OCI-LY1 (cell line): ENCODE measurements around the gene SLC38A3.

Experiments used
- H2AFZ ChIP-seq: fragments of 200-600 bp; sonication (generic), shearing (Covaris generic); 2 replicates; pipeline ENCODE4 v1.6.0; 2014; ENCODE audit warnings: antibody characterized with exemption, mild to moderate bottlenecking, low read length
- H3F3A ChIP-seq: fragments of 200-600 bp; sonication (generic), shearing (Covaris generic); 2 replicates; pipeline ENCODE4 v1.6.0; 2014; ENCODE audit warnings: mild to moderate bottlenecking, antibody characterized with exemption, low read length, moderate library complexity; ENCODE audit not compliant: insufficient read depth
- H3K27ac ChIP-seq: fragments of 200-600 bp; sonication (generic); 2 replicates; pipeline ENCODE4 v1.5.1; 2014; ENCODE audit warnings: low read length, mixed run types, mild to moderate bottlenecking, low read depth; ENCODE audit not compliant: poor library complexity, severe bottlenecking
- H3K27me3 ChIP-seq: fragments of 200-600 bp; sonication (generic); 2 replicates; pipeline ENCODE4 v1.6.0; 2014; ENCODE audit warnings: antibody characterized with exemption, mild to moderate bottlenecking, low read length, moderate library complexity; ENCODE audit not compliant: insufficient read depth
- H3K36me3 ChIP-seq: fragments of 200-600 bp; sonication (generic); 2 replicates; pipeline ENCODE4 v1.6.1; 2014; ENCODE audit warnings: mild to moderate bottlenecking, antibody characterized with exemption, low read length, moderate library complexity, mixed read lengths; ENCODE audit not compliant: insufficient read depth
- H3K4me1 ChIP-seq: fragments of 200-600 bp; sonication (generic); 2 replicates; pipeline ENCODE4 v1.5.1; 2014; ENCODE audit warnings: mild to moderate bottlenecking, low read length, moderate library complexity; ENCODE audit not compliant: insufficient read depth, severe bottlenecking
- H3K4me2 ChIP-seq: fragments of 200-600 bp; sonication (generic), shearing (Covaris generic); 2 replicates; pipeline ENCODE4 v1.6.1; 2014; ENCODE audit warnings: low read length
- H3K4me3 ChIP-seq: fragments of 200-600 bp; sonication (generic); 2 replicates; pipeline ENCODE4 v1.5.1; 2014; ENCODE audit warnings: low read length, low read depth, mild to moderate bottlenecking, mixed read lengths; ENCODE audit not compliant: poor library complexity, severe bottlenecking
- H3K79me2 ChIP-seq: fragments of 200-600 bp; shearing (Covaris generic); 2 replicates; pipeline ENCODE4 v1.6.1; 2016; ENCODE audit warnings: mixed run types, low read length, mixed read lengths; ENCODE audit not compliant: insufficient read depth
- H3K9ac ChIP-seq: fragments of 200-600 bp; sonication (generic), shearing (Covaris generic); 2 replicates; pipeline ENCODE4 v1.6.1; 2014; ENCODE audit warnings: mild to moderate bottlenecking, low read length, mixed read lengths
- H3K9me2 ChIP-seq: fragments of 200-600 bp; sonication (generic), shearing (Covaris generic); 2 replicates; pipeline ENCODE4 v1.6.1; 2014; ENCODE audit warnings: low read depth, mild to moderate bottlenecking, low read length, mixed read lengths
- H3K9me3 ChIP-seq: fragments of 200-600 bp; shearing (Covaris generic); 2 replicates; pipeline ENCODE4 v1.6.1; 2014; ENCODE audit warnings: low read length, mixed read lengths
- H4K20me1 ChIP-seq: fragments of 200-600 bp; sonication (generic), shearing (Covaris generic); 2 replicates; pipeline ENCODE4 v1.6.0; 2016; ENCODE audit warnings: mild to moderate bottlenecking, low read length; ENCODE audit not compliant: insufficient read depth
- EZH2 ChIP-seq: fragments of 200-600 bp; sonication (generic), shearing (Covaris generic); IDR thresholded peaks from 2 replicates; pipeline ENCODE4 v1.8.0; 2017; ENCODE audit warnings: borderline replicate concordance, mixed run types, mild to moderate bottlenecking, antibody characterized with exemption, low read length, moderate library complexity, mixed read lengths
- TF ChIP-seq, protein P1 (sequence below): fragments of 200-600 bp; sonication (generic), shearing (Covaris generic); IDR thresholded peaks from 2 replicates; pipeline ENCODE4 v1.5.1; 2017; ENCODE audit warnings: mild to moderate bottlenecking, antibody characterized with exemption, low read length, moderate library complexity, mixed read lengths

SLC38A3 gene

DNA sequence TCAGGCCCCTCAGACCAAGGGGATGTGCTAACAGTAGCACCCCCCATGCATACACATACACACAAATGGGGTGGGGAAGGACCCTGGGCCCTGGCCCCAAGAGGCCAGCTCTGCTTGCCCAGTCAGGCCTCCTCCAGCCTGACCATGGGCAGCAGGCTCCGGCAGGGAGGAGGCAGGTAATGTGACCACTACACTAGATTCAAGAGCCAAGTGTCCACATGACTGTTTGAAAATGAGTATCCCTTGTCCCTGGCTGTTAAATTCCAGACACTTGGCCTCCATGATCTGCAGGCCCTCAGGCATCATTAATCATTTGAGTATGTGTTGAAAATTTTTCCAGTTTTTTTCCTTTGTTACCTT, 17.1 kb downstream of the SLC38A3 start:
- H2AFZ ChIP-seq = no peak overlapping the region

DNA sequence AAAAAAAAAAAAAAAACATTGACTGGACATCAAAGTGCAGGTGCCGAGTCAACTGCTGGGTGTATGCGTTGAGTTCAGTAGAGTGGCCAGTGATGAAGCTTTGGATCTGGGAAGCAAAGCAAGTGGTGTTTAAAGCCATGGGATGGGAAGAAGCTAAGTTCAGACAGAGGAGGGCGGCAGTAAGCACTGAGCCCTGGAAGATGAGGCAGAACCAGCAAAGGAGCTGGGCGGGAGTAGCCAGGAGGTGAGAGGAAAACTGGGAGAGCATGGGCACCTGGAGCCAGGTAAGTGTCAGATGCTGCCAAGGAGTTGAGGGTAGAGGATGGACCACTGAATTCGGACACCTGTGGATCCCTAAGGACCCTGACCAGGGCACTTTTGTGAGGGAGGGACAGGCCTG, 19.6 kb downstream of the SLC38A3 start:
- Histone ChIP-seq H3F3A (no peaks in the 10 kb centered on the region), H3K36me3 (no peaks in the 10 kb centered on the region), H3K4me2 (no peak overlapping the region), H3K9me3 (no peaks in the 10 kb centered on the region), H3K27ac (no peak overlapping the region), H2AFZ (no peak overlapping the region), H3K4me1 (peaks cover 22% of the 10 kb centered on the region), H4K20me1 (no peaks in the 10 kb centered on the region), H3K9me2 (no peaks in the 10 kb centered on the region), H3K4me3 (no peak overlapping the region), H3K9ac (no peak overlapping the region), H3K27me3 (no peaks in the 10 kb centered on the region; the same call in 1 of the 2 replicates), H3K79me2 (no peaks in the 10 kb centered on the region)
- TF ChIP-seq, protein P1, sequence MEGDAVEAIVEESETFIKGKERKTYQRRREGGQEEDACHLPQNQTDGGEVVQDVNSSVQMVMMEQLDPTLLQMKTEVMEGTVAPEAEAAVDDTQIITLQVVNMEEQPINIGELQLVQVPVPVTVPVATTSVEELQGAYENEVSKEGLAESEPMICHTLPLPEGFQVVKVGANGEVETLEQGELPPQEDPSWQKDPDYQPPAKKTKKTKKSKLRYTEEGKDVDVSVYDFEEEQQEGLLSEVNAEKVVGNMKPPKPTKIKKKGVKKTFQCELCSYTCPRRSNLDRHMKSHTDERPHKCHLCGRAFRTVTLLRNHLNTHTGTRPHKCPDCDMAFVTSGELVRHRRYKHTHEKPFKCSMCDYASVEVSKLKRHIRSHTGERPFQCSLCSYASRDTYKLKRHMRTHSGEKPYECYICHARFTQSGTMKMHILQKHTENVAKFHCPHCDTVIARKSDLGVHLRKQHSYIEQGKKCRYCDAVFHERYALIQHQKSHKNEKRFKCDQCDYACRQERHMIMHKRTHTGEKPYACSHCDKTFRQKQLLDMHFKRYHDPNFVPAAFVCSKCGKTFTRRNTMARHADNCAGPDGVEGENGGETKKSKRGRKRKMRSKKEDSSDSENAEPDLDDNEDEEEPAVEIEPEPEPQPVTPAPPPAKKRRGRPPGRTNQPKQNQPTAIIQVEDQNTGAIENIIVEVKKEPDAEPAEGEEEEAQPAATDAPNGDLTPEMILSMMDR = no peak
- no peak for TF ChIP-seq EZH2

More for the DNA sequence above, 17.1 kb downstream of the SLC38A3 start:
- Histone ChIP-seq H3F3A (no peaks in the 10 kb centered on the region), H3K79me2 (no peaks in the 10 kb centered on the region), H3K27ac (no peak overlapping the region), H3K9me3 (no peaks in the 10 kb centered on the region), H3K36me3 (no peaks in the 10 kb centered on the region), H3K4me1 (peaks cover 10% of the 10 kb centered on the region), H3K4me2 (no peak overlapping the region), H4K20me1 (no peaks in the 10 kb centered on the region), H3K9ac (no peak overlapping the region), H3K9me2 (no peaks in the 10 kb centered on the region), H3K4me3 (no peak overlapping the region), H3K27me3 (peaks cover 8% of the 10 kb centered on the region; the same call in 1 of the 2 replicates)
- TF ChIP-seq EZH2 = no peak
- TF ChIP-seq, protein P1 = no peak

DNA sequence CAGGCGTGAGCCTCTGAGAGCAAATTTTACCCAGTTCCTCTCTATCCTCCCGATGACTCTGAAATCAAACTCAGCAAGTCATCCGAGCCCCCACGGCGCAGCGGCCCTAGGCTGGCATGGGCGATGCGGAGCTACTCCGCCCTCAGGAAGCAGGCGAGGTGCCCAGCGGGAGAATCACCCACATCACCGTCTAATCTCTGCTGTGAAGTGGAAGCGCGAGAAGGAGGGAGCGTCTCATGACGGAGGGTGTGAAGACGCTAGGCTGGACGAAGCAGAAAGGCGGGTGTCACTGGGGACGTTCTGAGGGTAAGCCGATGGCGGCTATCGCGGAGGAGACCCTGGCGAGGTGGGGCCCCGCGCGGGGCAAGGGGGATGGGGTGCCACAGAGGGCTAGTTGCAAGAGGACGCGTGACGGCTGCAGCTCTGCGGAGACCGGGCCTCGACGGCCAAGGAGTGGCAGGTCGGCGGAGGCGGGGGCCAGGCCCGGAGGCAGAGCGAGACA, 21.9 kb downstream of the SLC38A3 start:
- H3K9me2 ChIP-seq = no peaks in the 10 kb centered on the region
- peak overlapping the region; percentile 78 for H3K27ac ChIP-seq
- H3F3A ChIP-seq = no peaks in the 10 kb centered on the region
- no peaks in the 10 kb centered on the region for H3K9me3 ChIP-seq
- H3K9ac ChIP-seq = peak overlapping the region; percentile 67
- H3K4me1 ChIP-seq = peaks cover 32% of the 10 kb centered on the region
- H2AFZ ChIP-seq = peak overlapping the region; percentile 72; the same call in 1 of the 2 replicates
- H3K79me2 ChIP-seq = no peaks in the 10 kb centered on the region
- H4K20me1 ChIP-seq = no peaks in the 10 kb centered on the region
- peak overlapping the region; percentile 99 for H3K4me2 ChIP-seq
- H3K36me3 ChIP-seq = no peaks in the 10 kb centered on the region
- TF ChIP-seq, protein P1 = no peak
- TF ChIP-seq EZH2 = no peak
- H3K27me3 ChIP-seq = no peaks in the 10 kb centered on the region; the same call in 1 of the 2 replicates
- peak overlapping the region; percentile 78 for H3K4me3 ChIP-seq
